ENCODE results near the gene MYBPH.

GRCh38 chr1:203175827-203176241 lies 208 bp upstream of the MYBPH start:
- TF ChIP-seq POLR2AphosphoS5 (IDR thresholded peaks at IDR 0.05; ENCODE audit: low read depth, low read length) (no peak), MZF1 (CRISPR knock-in tag; IDR thresholded peaks at IDR 0.05; ENCODE audit: borderline replicate concordance) (no peak), MEF2D (CRISPR knock-in tag; IDR thresholded peaks at IDR 0.05) (no peak), SMAD1 (CRISPR knock-in tag; IDR thresholded peaks at IDR 0.05; ENCODE audit: borderline replicate concordance, low read depth) (no peak), SP1 (IDR thresholded peaks at IDR 0.05) (no peak), SP1 (CRISPR knock-in tag; IDR thresholded peaks at IDR 0.05) (no peak), REL (CRISPR knock-in tag; conservative IDR thresholded peaks at IDR 0.05) (no peak)
- TF ChIP-seq, protein P1, sequence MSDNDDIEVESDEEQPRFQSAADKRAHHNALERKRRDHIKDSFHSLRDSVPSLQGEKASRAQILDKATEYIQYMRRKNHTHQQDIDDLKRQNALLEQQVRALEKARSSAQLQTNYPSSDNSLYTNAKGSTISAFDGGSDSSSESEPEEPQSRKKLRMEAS (IDR thresholded peaks at IDR 0.05), result no peak
- TF ChIP-seq, protein P2, sequence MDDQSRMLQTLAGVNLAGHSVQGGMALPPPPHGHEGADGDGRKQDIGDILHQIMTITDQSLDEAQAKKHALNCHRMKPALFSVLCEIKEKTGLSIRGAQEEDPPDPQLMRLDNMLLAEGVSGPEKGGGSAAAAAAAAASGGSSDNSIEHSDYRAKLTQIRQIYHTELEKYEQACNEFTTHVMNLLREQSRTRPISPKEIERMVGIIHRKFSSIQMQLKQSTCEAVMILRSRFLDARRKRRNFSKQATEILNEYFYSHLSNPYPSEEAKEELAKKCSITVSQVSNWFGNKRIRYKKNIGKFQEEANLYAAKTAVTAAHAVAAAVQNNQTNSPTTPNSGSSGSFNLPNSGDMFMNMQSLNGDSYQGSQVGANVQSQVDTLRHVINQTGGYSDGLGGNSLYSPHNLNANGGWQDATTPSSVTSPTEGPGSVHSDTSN (CRISPR knock-in tag; IDR thresholded peaks at IDR 0.05; ENCODE audit: borderline replicate concordance), result no peak

All from HepG2 (cell line).